HG03066 (cell line): ENCODE measurements around the gene MCM9.
"Not testable (repeated sequence)": the region's sequence is repeated elsewhere in the genome, so short reads cannot be mapped to it uniquely, and the experiment has no call there.

Experiments used
- ATAC-seq: cut with Tn5 transposase; IDR thresholded peaks from one replicate; pipeline ENCODE4 v1.9.1; 2021; ENCODE audit warnings: low read depth; ENCODE audit not compliant: unreplicated experiment

MCM9 gene

GRCh38 chr6:118808793-118809638 lies 125.9 kb downstream of the MCM9 start:
- ATAC-seq = no peak

- no peak for ATAC-seq
Measured at GRCh38 chr6:118804091-118804490, 130.9 kb downstream of the MCM9 start.

GRCh38 chr6:118801257-118801656 lies 133.7 kb downstream of the MCM9 start:
- ATAC-seq = no peak

GRCh38 chr6:118800394-118801071 lies 134.4 kb downstream of the MCM9 start:
- peak; percentile 95 for ATAC-seq

GRCh38 chr6:118799826-118800225 lies 135.1 kb downstream of the MCM9 start:
- no peak for ATAC-seq

GRCh38 chr6:118796548-118796947 lies 138.4 kb downstream of the MCM9 start:
- ATAC-seq = not testable (repeated sequence)

GRCh38 chr6:118791499-118791898 lies 143.5 kb downstream of the MCM9 start:
- no peak for ATAC-seq

- ATAC-seq = no peak
Measured at GRCh38 chr6:118789954-118790353, 145.0 kb downstream of the MCM9 start.

- ATAC-seq = no peak
Measured at GRCh38 chr6:118789419-118789818, 145.5 kb downstream of the MCM9 start.

- ATAC-seq = no peak
Measured at GRCh38 chr6:118788702-118789101, 146.3 kb downstream of the MCM9 start.

GRCh38 chr6:118787724-118788423 lies 147.1 kb downstream of the MCM9 start:
- ATAC-seq = no peak

GRCh38 chr6:118786596-118787453 lies 148.1 kb downstream of the MCM9 start:
- no peak for ATAC-seq

- no peak for ATAC-seq
Measured at GRCh38 chr6:118785601-118786000, 149.4 kb downstream of the MCM9 start.

GRCh38 chr6:118784641-118785164 lies 150.3 kb downstream of the MCM9 start:
- no peak for ATAC-seq

GRCh38 chr6:118783931-118784550 lies 150.9 kb downstream of the MCM9 start:
- ATAC-seq = no peak

- ATAC-seq = no peak
Measured at GRCh38 chr6:118782651-118783050, 152.3 kb downstream of the MCM9 start.

- ATAC-seq = no peak
Measured at GRCh38 chr6:118781897-118782296, 153.1 kb downstream of the MCM9 start.

GRCh38 chr6:118780668-118781067 lies 154.3 kb downstream of the MCM9 start:
- no peak for ATAC-seq

- ATAC-seq = peak; percentile 85
Measured at GRCh38 chr6:118776607-118777549, 158.1 kb downstream of the MCM9 start.
